Nephron (organoid): ENCODE data around the gene ANGEL1.

Source experiments
- H3K27ac Mint-ChIP-seq, 3 experiments: 2 replicates each; pipeline ENCODE4 v1.8.0; 2020; ENCODE audit warnings: mixed read lengths in 3 of 3, mild to moderate bottlenecking in 2 of 3, moderate library complexity in 1 of 3
- H3K27me3 Mint-ChIP-seq: 2 replicates; pipeline ENCODE4 v1.8.0; 2021; ENCODE audit warnings: low read depth, mild to moderate bottlenecking, moderate library complexity, mixed read lengths
- H3K36me3 Mint-ChIP-seq: 2 replicates; pipeline ENCODE4 v1.8.0; 2020; ENCODE audit warnings: low read depth, mixed read lengths
- H3K4me1 Mint-ChIP-seq: 2 replicates; pipeline ENCODE4 v1.8.0; 2020; ENCODE audit warnings: mixed read lengths
- H3K4me3 Mint-ChIP-seq, 3 experiments: 2 replicates each; pipeline ENCODE4 v1.8.0; 2020; ENCODE audit warnings: mild to moderate bottlenecking in 3 of 3, mixed read lengths in 3 of 3, moderate library complexity in 2 of 3
- H3K9me3 Mint-ChIP-seq: 2 replicates; pipeline ENCODE4 v1.8.0; 2020; ENCODE audit warnings: mixed read lengths
- TF ChIP-seq, protein P1 (sequence below), 3 experiments: fragments of 200-600 bp; sonication (generic); IDR thresholded peaks; one replicate each; pipeline ENCODE4 v1.5.0; 2021; ENCODE audit warnings: antibody characterized with exemption in 3 of 3; ENCODE audit not compliant: unreplicated experiment in 3 of 3

Gene ANGEL1

DNA sequence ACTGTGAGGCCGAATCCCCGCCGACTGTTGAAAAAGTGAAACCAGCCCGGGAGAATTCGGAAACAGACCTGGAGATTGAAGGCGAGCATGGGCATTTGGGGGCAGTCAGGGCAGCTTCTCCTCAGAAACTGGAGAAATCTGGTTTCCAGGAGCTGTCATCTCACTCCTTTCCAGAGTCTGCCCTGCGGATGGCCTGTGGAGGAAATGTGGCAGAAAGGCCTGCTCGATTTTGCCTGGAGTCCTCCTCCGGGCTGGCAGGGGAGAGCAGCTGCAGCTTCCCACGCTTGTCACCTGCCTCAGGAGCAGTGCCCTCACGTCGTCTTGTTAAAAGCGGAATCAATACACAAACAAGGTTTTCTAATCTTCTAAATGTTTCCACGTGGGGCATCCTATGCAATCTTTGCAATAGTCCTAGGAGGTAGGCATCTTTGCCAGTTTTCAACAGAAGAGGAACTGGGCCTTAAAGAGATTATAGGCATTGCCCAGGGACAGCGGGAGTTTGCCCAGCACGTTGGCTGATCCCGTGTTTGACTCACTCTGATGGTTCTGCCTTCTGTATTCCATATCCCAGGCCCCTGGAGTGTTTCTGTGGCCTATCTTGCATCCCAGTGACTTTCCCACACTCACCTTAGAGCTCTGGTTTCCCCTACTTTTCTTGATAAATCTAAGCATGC lies 15.8 kb upstream of the ANGEL1 start:
- H3K27me3 Mint-ChIP-seq = peaks cover 7% of the 10 kb centered on the region
- H3K4me3 Mint-ChIP-seq = no peak overlapping the region
- peaks cover 28% of the 10 kb centered on the region for H3K4me1 Mint-ChIP-seq
- H3K36me3 Mint-ChIP-seq = no peaks in the 10 kb centered on the region
- no peaks in the 10 kb centered on the region for H3K9me3 Mint-ChIP-seq
- TF ChIP-seq, protein P1, sequence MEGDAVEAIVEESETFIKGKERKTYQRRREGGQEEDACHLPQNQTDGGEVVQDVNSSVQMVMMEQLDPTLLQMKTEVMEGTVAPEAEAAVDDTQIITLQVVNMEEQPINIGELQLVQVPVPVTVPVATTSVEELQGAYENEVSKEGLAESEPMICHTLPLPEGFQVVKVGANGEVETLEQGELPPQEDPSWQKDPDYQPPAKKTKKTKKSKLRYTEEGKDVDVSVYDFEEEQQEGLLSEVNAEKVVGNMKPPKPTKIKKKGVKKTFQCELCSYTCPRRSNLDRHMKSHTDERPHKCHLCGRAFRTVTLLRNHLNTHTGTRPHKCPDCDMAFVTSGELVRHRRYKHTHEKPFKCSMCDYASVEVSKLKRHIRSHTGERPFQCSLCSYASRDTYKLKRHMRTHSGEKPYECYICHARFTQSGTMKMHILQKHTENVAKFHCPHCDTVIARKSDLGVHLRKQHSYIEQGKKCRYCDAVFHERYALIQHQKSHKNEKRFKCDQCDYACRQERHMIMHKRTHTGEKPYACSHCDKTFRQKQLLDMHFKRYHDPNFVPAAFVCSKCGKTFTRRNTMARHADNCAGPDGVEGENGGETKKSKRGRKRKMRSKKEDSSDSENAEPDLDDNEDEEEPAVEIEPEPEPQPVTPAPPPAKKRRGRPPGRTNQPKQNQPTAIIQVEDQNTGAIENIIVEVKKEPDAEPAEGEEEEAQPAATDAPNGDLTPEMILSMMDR (IDR thresholded peaks at IDR 0.05; ENCODE audit: unreplicated experiment in 3 of 3) = no peak
- H3K27ac Mint-ChIP-seq = peak overlapping the region in 1 of 3 experiments; percentile 11

DNA sequence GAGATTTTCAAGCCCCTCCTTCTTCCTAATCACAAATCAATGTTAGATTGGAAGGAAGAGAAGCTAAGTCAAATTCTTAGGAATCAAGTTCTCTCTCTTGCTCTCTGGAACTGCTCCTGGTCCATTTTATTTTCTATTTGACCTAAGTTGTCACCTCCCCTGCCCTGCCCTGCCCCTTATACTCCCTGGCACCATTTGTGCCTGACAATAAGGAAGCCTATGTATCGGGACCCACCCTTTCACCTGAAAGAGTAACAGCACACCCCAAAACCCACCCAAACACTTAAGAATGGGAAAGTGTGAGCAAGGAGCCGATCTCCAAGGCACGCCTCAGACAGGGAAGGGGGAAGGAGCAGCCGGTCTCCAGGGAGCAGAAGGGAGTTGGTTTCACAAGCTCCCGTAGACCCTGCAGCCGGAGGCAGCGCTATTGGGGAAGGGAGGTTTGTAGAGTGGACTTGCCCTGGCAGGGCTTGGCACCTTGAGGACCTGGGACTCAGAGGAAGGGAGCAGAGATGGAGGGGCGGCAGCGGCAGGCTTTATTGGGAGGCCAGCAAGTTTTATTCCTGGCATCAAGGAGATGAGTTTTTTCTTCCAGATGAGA lies 15.1 kb upstream of the ANGEL1 start:
- peaks cover 5% of the 10 kb centered on the region for H3K9me3 Mint-ChIP-seq

DNA sequence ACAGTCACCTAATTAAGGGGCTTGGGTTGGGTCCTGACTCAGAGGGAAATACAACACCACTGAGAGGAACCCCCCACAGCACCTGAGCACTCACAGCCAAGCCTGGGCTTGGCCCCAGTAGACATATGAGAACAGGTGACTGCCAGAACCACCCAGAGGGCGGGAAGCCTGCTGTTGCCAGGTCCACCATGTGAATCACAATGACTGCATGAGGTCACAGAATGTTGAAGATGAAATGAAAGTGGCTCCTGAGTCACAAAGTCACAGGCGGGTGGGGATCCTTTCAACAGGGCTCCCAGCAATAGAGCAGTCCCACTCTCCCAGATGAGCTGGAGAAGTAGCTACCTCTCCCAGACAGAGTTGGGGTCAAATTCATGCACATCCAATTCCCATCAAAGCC lies 13.4 kb upstream of the ANGEL1 start, which contains the start of gene LRRC74A:
Gene LRRC74A, plus strand, starts transcription at position 287 of the 400 bp plus-strand sequence. CDS start 290 bp downstream, outside the sequence.
- no peak within 1 kb of the TSS for H3K27ac Mint-ChIP-seq
- peaks cover 28% of the 10 kb centered on the region for H3K4me1 Mint-ChIP-seq
- peaks cover 6% of the 10 kb centered on the region for H3K9me3 Mint-ChIP-seq
- TF ChIP-seq, protein P1 (IDR thresholded peaks at IDR 0.05; ENCODE audit: unreplicated experiment in 3 of 3) = no peak
- H3K4me3 Mint-ChIP-seq = no peak within 1 kb of the TSS
- H3K36me3 Mint-ChIP-seq = no peaks in the 10 kb centered on the region
- H3K27me3 Mint-ChIP-seq = peaks cover 7% of the 10 kb centered on the region

More for the DNA sequence above, 15.1 kb upstream of the ANGEL1 start:
- Mint-ChIP-seq H3K4me3 (no peak overlapping the region), H3K27ac (no peak overlapping the region), H3K27me3 (peaks cover 7% of the 10 kb centered on the region), H3K4me1 (peaks cover 28% of the 10 kb centered on the region), H3K36me3 (no peaks in the 10 kb centered on the region)
- TF ChIP-seq, protein P1 (IDR thresholded peaks at IDR 0.05; ENCODE audit: unreplicated experiment in 3 of 3) = no peak

DNA sequence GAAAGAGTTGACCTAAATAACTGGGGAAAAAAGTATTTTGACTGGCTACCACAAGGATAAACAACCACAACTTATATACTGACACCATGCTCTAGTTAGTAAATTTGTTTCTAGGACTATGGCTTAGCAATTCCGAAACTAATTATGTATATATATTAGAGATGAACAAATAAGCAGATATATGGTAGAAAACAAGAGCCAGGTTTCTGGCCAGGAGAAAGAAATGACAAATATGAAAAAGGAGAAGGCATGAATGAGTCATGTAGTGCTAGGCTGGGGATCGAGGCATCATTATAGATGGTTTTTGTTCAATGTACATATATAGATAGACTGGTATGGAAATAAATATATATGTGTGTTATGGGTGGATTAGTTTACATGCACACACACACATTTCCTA lies 8.0 kb upstream of the ANGEL1 start:
- TF ChIP-seq, protein P1 (IDR thresholded peaks at IDR 0.05; ENCODE audit: unreplicated experiment in 3 of 3) = no peak
- H3K27me3 Mint-ChIP-seq = peaks cover 1% of the 10 kb centered on the region
- no peak overlapping the region for H3K27ac Mint-ChIP-seq
- no peak overlapping the region for H3K4me3 Mint-ChIP-seq
- no peaks in the 10 kb centered on the region for H3K4me1 Mint-ChIP-seq
- H3K9me3 Mint-ChIP-seq = peaks cover 10% of the 10 kb centered on the region
- no peaks in the 10 kb centered on the region for H3K36me3 Mint-ChIP-seq

DNA sequence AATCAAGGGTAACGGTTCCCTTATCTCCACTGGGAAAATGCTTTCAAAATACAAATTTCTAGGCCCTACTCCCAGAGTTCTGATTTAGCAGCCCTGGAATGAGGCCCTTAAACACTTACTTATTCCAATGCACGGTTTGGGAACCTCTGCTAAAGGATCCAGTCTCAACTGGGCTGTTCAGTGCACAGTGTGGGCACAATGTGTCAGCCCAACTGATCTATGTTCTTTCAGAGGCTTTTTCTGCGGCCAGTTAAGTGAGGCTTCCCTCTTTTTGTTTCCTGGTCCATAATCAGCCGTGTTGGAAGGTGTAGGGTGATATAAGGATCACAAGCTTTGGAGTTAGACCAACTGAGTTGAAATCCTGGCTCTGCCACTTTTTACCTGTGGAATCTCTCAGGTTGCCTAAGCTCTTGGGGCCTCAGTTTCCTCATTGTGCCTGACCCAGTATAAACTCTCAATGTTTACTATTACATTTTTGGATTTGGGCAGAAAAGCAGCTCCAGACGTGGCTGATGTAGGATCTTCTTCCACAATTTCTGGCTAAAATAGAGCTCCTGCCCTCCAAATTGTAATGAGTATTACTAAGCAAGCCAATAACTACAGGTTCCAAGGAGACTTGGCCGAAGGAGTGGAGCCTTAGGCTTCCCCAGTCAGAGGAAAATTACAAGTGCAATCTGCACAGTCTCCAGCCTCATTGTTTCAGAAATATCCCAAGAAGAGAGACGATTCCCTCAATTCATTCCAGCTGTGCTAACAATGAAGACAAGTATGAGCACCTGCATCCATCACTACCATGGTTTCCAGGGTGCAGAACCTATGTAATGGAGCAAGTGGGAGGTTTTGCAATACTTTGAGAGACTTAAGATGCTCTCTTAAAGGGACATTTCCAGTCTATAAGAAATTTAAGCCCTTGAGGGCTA lies 2.3 kb upstream of the ANGEL1 start:
- Mint-ChIP-seq H3K4me1 (peaks cover 32% of the 10 kb centered on the region), H3K4me3 (peak overlapping the region in 2 of 3 experiments; percentile 16 to 89), H3K36me3 (no peaks in the 10 kb centered on the region), H3K27ac (peak overlapping the region in 2 of 3 experiments; percentile 64 to 65), H3K9me3 (no peaks in the 10 kb centered on the region), H3K27me3 (no peaks in the 10 kb centered on the region)
- TF ChIP-seq, protein P1 (IDR thresholded peaks at IDR 0.05; ENCODE audit: unreplicated experiment in 3 of 3) = no peak
